CD4-positive, alpha-beta T cell (primary cell): Measurements from ENCODE around the gene DTX3. TPM values are rescaled to one million over a fixed set of nuclear protein-coding genes. Genes with fewer than 3 reads are reported as not detected.
"Not testable (repeated sequence)": the region's sequence is repeated elsewhere in the genome, so short reads cannot be mapped to it uniquely, and the experiment has no call there.

Experiments
- ATAC-seq: fragments of 200-7000 bp; cut with Tn5 transposase; one replicate; pipeline ENCODE4 v1.10.0; 2022; ENCODE audit warnings: mild to moderate bottlenecking; ENCODE audit not compliant: poor library complexity
- CTCF ChIA-PET: fragments of 350-600 bp; sonication (Branson Sonifier 250); formaldehyde crosslinking; loops from one replicate; lab custom pipeline; 2021; ENCODE audit warnings: antibody characterized with exemption, inconsistent platforms; lab: Charles Lee
- POLR2A ChIA-PET: fragments of 350-600 bp; sonication (Branson Sonifier 250); formaldehyde crosslinking; loops from one replicate; lab custom pipeline; 2021; ENCODE audit warnings: antibody characterized with exemption, inconsistent platforms; lab: Charles Lee
- DNase-seq, 14 experiments: peaks; one replicate each; pipeline ENCODE4 v3.0.0-alpha.2; 2013 to 2020; ENCODE audit warnings: mixed read lengths in 2 of 14
- H3K27ac ChIP-seq, 2 donors: one replicate each; pipeline versions ENCODE4 v1.5.1 to v1.7.0; 2013; ENCODE audit warnings: low read length in 2 of 2, low read depth in 1 of 2, mild to moderate bottlenecking in 1 of 2
- H3K27me3 ChIP-seq, 2 experiments: 1 replicate in 1 of 2; 2 replicates in 1 of 2; pipeline versions ENCODE4 v1.6.1 to v1.7.0; 2013; ENCODE audit warnings: low read length in 2 of 2, control low read depth in 1 of 2, mild to moderate bottlenecking in 1 of 2, moderate library complexity in 1 of 2; ENCODE audit not compliant: insufficient read depth in 2 of 2, control insufficient read depth in 1 of 2
- H3K36me3 ChIP-seq: one replicate; pipeline ENCODE4 v1.6.1; 2013; ENCODE audit warnings: low read length, control low read depth; ENCODE audit not compliant: insufficient read depth
- H3K4me1 ChIP-seq: one replicate; pipeline ENCODE4 v1.6.1; 2013; ENCODE audit warnings: low read length, control low read depth; ENCODE audit not compliant: insufficient read depth
- H3K4me3 ChIP-seq: one replicate; pipeline ENCODE4 v1.5.1; 2013; ENCODE audit warnings: mild to moderate bottlenecking, low read length, moderate library complexity
- H3K9me3 ChIP-seq, 2 experiments: 1 replicate in 1 of 2; 2 replicates in 1 of 2; pipeline versions ENCODE4 v1.6.1 to v1.7.0; 2013; ENCODE audit warnings: low read length in 2 of 2, mild to moderate bottlenecking in 2 of 2, control low read depth in 1 of 2, moderate library complexity in 1 of 2; ENCODE audit not compliant: control insufficient read depth in 1 of 2, insufficient read depth in 1 of 2
- H3K27ac Mint-ChIP-seq: one replicate; pipeline ENCODE4 v1.8.0; 2020; ENCODE audit warnings: mixed read lengths
- H3K27me3 Mint-ChIP-seq: one replicate; pipeline ENCODE4 v1.8.0; 2021; ENCODE audit warnings: mixed read lengths
- H3K36me3 Mint-ChIP-seq: one replicate; pipeline ENCODE4 v1.8.0; 2021; ENCODE audit warnings: low read depth, mixed read lengths
- H3K4me1 Mint-ChIP-seq: one replicate; pipeline ENCODE4 v1.8.0; 2021; ENCODE audit warnings: low read depth, mixed read lengths
- H3K4me3 Mint-ChIP-seq: one replicate; pipeline ENCODE4 v1.8.0; 2020; ENCODE audit warnings: mild to moderate bottlenecking, mixed read lengths
- H3K9me3 Mint-ChIP-seq: one replicate; pipeline ENCODE4 v1.8.0; 2020; ENCODE audit warnings: mixed read lengths
- CTCF ChIP-seq: fragments of 200-600 bp; IDR thresholded peaks from one replicate; pipeline ENCODE4 v1.8.0; 2022; ENCODE audit warnings: antibody characterized with exemption, mild to moderate bottlenecking
- intact Hi-C, 2 experiments: fragments of 100-400 bp; cut with DNase I in 1 of 2; cut with micrococcal nuclease in 1 of 2; formaldehyde crosslinking; loops; one replicate each; pipeline versions ENCODE4 v1.15.1 to v1.9.0; 2023 to 2025; cut with DNase I, micrococcal nuclease
- total RNA-seq, 174 experiments: library from RNA in 2 of 174; stranded (reverse) in 2 of 174; gene quantifications; one replicate each; pipeline ENCODE4 v1.2.3 and lab custom pipeline; 2021 to 2026

Gene DTX3
- total RNA-seq, 2 experiments from 2014 or later: 28.6 to 29.4 TPM

GRCh38 chr12:57586832-57587429, 17.7 kb upstream of the DTX3 start:
- Mint-ChIP-seq H3K9me3 (no peaks in the 10 kb centered on the region), H3K36me3 (peaks cover 3% of the 10 kb centered on the region), H3K4me3 (no peak overlapping the region), H3K27me3 (peaks cover 15% of the 10 kb centered on the region), H3K4me1 (peaks cover 16% of the 10 kb centered on the region), H3K27ac (no peak overlapping the region)
- intact Hi-C loops: no loop called here
- Histone ChIP-seq H3K4me3 (no peak overlapping the region), H3K27me3 (peaks cover 0 to 10% of the 10 kb centered on the region in 2 experiments), H3K27ac (no peak overlapping the region), H3K36me3 (no peaks in the 10 kb centered on the region), H3K4me1 (peaks cover 26% of the 10 kb centered on the region), H3K9me3 (no peaks in the 10 kb centered on the region)
- ChIA-PET POLR2A (no interaction called here), CTCF (interaction anchor here (1.4 kb wide), 1 partner anchor 41 kb away, joined by 4 read pairs; no protein-coding TSS in a partner anchor)
- ATAC-seq (no peak), DNase-seq (no peak)
- no peak for TF ChIP-seq CTCF

GRCh38 chr12:57588951-57589610, 15.5 kb upstream of the DTX3 start:
- H3K4me3 ChIP-seq, H3K27ac Mint-ChIP-seq, H3K4me3 Mint-ChIP-seq, H3K9me3 Mint-ChIP-seq, POLR2A ChIA-PET, CTCF ChIA-PET, H3K27ac ChIP-seq, H3K27me3 Mint-ChIP-seq, DNase-seq, ATAC-seq, H3K27me3 ChIP-seq, intact Hi-C loops, H3K9me3 ChIP-seq: not testable (repeated sequence)
- Histone ChIP-seq H3K36me3 (peaks cover 11% of the 10 kb centered on the region), H3K4me1 (peaks cover 30% of the 10 kb centered on the region)
- Mint-ChIP-seq H3K4me1 (peaks cover 37% of the 10 kb centered on the region), H3K36me3 (peaks cover 23% of the 10 kb centered on the region)

- H3K27ac ChIP-seq: peak overlapping the region; percentile 53 to 67
- ChIA-PET CTCF (no interaction called here), POLR2A (interaction anchor here (0.7 to 2.0 kb wide), 4 partner anchors 13 to 110 kb away, joined by 3 to 7 read pairs (median 4); partner anchors contain the start of genes ARHGEF25 and B4GALNT1)
- Mint-ChIP-seq H3K27ac (peak overlapping the region; percentile 84), H3K4me1 (peaks cover 39% of the 10 kb centered on the region), H3K9me3 (no peaks in the 10 kb centered on the region), H3K4me3 (peak overlapping the region; percentile 91), H3K27me3 (no peaks in the 10 kb centered on the region), H3K36me3 (peaks cover 34% of the 10 kb centered on the region)
- no peak for DNase-seq
- intact Hi-C loops: loop anchor here in 1 of 2 experiments (2.0 to 5.0 kb wide), 2 partner anchors 44 to 102 kb away; partner anchors contain the start of genes DCTN2 and OS9
- peak overlapping the region; percentile 99 for H3K4me3 ChIP-seq
- TF ChIP-seq CTCF: no peak
- H3K36me3 ChIP-seq: peaks cover 24% of the 10 kb centered on the region
- peaks cover 0 to 10% of the 10 kb centered on the region in 2 experiments for H3K27me3 ChIP-seq
- peaks cover 30% of the 10 kb centered on the region for H3K4me1 ChIP-seq
- no peaks in the 10 kb centered on the region for H3K9me3 ChIP-seq
- ATAC-seq: no peak
These were observed 14.2 kb upstream of the DTX3 start for GRCh38 chr12:57590479-57590863.
